Fibroblast of skin of left quadriceps (primary cell): Measurements from ENCODE around the gene BTG2.
"Not testable (repeated sequence)": the region's sequence is repeated elsewhere in the genome, so short reads cannot be mapped to it uniquely, and the experiment has no call there.

ENCODE experiments used
- DNase-seq, 2 experiments: peaks; one replicate each; pipeline ENCODE4 v3.0.0-alpha.2; 2013; ENCODE audit warnings: low read depth in 2 of 2

BTG2 gene

DNA sequence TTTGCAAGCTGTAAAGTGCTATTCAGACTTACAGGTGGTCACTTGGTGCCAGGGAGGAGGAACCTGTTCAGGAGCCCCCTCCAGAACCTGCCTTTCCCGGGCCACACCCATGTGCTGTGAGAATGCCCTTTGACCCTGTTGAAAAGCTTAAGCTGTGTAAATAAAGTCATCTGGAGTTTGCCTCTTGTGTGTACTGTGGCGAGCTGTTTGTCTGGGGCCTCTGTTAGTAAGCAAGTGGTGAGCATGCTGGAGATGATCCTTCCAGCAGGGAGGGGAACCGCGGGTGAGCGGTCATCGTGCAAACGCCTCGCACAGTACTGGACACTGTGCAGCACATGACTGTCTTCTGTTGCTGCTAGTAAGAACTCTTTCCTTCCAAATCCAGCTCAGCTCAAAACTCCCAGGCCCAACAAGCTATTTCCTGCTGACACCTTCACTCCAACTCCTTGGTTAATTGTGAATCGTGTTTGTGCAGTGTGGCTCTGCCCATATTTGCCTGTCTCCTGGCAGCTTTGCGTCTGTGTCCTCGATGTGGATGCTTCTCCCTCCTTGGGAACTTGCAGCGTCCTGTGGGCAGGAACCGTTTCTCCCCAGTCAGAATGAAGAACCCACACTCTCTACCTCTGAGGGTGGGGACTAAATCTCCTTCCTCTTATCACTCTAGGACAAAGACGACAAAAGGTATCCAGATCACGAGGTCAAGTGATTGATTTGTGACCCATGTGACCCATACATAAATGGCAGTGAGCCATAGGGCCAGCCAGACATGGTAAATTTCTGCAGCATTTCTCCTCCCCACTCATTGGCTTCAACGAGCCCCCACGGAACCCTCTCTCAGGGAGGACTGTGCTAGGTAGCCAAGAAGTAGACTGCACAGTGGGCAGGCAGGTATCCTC, 13.9 kb upstream of the BTG2 start:
- no peak for DNase-seq

DNA sequence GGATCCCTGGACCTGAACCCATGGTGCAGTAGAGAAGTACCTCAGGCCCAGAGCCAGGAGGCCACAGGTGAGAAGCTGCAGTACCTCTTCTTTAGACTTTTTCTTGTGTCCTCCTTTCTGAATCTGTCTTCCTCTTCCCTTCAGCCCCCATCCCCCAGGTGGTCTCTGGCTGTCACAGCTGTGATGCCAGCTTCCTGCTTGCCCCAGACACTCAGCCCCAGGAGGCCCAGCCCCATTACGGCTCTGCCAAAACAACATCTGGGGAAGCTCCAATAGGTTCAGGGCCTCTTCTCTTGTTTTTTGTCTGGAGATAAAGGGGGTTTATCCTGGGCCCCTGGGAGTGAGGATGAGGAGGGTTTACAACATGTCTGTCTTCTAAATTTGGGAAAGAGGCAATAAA, 9.5 kb upstream of the BTG2 start:
- DNase-seq, result no peak

DNA sequence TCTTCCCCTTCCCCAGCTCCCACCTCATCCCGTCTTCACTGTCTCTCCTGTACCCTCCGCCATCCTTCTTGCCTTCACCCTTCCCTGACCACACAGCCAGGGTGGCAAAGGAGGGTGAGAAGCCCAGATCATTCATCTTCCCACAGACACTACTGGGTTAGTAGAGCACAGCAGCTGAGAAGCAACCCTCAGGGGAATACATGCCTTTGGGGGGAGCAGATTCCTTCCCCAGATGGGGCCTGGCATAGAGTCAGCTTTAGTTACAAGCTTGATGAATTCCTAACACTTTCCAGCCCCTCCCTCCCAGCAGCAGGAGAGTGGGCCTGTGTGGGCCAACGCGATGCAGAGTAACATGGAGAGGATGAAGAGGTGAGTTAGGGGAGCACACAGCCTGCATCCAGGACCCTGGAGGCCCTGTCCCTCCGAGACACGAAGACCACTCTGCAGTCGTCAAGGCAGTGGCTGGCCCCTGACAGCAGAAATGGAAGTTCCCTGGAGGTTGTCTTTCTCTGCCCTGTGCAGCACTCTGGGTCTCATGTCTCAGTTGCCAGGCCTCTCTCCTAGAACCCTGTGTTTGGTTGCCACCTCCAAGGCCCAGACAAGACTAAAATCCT, 8.8 kb upstream of the BTG2 start:
- DNase-seq, result peak; percentile 75 to 80

DNA sequence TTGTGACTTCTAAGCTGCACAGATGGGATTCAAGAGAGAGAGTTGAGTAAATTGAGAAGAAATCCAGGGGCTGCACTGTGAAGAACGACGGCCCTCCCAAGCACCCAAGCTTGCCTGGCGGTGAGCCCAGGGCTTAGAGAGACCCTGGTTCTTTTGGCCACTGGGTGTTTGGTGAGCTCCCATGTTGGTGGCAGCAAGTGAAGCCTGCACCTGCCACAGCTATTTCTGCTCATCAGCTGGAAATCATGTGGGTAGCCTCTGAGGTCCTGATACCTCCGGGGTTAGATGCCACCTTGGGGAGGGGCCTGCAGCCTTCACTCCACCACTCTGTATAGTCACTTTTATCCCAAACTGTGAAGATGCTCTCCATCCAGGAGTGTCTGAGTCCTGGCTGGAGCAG, 6.2 kb upstream of the BTG2 start:
- DNase-seq, result no peak

DNA sequence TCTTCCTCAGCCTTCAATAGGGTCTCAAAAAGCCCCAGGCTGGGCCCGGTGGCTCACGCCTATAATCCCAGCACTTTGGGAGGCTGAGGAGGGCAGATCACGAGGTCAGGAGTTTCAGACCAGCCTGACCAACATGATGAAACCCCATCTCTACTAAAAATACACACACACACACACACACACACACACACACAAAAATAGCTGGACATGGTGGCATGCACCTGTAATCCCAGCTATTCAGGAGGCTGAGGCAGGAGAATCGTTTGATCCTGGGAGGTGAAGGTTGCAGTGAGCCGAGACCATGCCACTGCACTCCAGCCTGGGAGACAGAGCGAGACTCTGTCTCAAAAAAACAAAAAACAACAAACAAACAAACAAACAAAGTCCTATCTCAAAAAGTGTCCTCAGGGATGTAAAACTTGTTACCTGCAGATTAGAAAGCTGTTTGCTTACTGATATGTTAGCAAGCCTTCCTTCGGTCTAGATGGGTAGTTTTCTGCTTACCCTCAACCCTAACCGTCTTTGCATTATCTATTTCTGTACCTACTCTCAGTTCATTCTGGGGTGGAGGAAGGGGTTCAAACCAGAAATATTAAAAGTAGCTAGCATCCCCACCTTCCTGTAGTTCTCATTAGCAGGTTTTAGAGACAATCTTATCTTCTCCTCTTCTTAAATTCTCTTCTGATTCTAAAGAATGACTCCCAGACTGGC, 5.4 kb upstream of the BTG2 start:
- DNase-seq, result not testable (repeated sequence)

DNA sequence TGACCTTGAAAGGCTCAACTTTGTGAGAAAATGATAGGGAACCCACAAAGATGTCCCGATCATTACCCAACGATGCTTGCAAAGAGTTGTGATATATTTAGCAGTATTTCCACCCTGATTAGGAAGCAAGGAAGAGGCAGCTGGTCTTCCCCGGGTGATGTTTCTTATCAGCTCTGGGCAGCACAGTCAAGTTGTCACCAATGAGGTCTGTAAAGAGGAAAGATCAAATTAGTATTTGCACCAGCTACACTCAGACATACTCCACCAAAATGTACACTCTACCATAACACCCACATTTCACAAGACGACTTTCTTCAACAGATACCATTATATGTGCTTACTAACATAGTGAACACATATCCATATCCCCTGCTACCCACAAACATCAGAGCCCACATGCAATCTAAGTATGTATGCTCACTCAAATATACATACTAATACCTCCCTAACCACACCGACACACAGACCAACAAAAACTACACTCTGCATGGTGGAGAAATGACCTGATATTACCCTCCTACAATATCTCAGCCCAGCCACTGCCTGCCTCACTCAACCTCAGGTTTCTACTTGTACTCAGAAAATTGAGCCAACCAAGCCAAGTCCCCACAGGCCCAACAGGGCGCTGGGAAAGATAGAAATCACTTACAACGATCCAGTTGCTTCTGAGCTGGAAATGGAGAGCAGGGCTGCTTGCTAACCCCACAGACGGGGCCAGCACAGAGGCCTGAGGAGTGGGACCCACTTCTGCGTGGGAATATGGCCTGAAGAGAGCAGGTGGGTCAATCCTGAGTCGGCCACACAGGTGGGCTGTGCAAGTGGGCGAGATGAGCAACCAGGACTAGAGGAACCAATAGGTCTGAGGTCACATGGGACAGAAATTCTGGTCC, 4.6 kb upstream of the BTG2 start:
- no peak for DNase-seq

DNA sequence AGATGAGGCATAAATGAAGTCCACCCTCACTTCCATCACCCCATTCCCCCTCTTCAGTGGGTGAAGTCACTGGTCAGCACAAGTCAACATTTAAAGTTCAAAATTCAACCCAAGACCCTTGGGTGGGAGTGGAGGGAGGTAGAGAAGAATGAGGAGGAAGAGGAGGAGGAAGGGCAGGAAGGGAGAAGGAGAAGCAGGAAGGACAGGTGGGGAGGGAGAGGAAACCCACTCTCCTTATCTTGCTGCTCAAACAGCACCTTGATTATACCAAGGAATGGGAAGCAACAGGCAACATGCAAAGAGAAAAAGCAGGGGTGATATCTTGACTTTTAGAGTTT, 4.0 kb upstream of the BTG2 start:
- DNase-seq, result no peak

DNA sequence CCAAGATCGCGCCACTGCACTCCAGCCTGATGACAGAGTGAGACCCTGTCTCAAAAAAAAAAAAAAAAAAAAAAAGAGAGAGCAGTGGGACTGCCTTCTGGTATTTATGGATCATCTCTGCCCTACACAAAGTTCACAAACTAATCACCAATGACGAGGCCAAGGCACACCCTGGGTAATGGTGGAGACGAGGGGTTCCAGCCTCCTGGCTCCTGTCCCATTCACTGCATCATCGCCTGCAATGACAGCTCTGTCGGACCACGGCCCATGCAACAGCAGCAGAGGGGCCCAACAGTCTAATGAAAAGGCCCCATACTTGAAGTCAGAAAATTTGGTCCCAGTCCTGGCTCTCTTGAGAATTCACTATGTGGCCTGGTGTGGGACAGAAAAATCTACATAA, 2.9 kb upstream of the BTG2 start:
- no peak for DNase-seq

DNA sequence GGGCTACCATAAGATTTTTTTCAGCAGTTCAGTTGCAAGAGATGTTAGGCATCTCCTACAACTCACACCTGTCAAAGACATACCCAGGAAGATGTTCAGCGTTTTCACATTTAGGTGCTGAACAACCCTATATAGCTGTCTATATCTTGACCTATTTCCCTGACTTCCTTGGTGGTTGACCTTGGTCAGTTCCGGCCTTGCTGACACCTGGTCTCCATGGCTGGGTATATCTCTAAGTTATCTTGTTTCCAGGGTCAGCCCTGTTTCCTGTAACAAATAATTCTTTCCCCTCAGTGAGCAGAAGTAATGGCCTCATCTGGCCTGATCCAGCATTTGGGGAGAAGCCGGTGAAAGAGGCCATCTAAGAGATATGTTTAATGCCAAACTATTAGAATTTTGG, 2.4 kb upstream of the BTG2 start:
- no peak for DNase-seq

DNA sequence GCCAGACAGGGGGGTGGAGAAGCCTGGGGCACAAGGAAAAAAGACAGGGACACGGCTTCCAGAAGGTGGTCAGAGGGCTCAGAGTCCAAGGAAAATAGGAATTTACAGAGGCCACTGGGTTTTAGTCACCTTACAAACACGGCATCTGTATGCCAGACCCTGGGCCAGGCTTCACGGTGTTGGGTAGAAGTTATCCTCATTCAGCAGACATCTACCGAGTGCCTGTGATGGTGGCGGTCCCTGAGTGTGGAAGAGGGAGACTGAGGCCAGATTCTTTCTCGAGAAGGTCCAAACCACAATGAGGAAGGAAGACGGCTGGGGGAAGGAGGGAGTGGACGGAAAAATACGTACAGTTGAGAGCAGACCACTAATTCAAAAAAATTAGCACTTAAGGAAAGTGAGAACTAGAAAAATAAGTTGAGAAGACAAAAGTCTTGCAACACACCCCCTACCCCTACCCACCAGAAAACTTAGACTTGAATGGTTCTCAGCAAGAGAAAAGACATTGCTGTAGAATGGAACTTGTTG, 864 bp upstream of the BTG2 start:
- no peak for DNase-seq

DNA sequence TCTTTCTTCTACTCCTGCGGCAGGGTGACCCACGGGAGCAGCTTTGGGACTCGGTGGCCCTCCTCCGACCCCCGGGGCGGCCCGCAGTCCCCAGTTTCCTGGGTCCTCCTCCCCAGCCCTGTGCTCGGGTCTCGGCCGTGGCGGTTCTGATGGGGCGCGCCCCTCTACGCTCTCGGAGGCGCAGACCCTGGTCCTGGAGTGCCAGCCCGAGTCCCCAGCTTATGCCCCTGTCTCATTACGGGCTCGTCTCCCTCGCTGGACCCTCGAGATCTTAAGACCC, 430 bp downstream of the BTG2 start:
- DNase-seq, result no peak

DNA sequence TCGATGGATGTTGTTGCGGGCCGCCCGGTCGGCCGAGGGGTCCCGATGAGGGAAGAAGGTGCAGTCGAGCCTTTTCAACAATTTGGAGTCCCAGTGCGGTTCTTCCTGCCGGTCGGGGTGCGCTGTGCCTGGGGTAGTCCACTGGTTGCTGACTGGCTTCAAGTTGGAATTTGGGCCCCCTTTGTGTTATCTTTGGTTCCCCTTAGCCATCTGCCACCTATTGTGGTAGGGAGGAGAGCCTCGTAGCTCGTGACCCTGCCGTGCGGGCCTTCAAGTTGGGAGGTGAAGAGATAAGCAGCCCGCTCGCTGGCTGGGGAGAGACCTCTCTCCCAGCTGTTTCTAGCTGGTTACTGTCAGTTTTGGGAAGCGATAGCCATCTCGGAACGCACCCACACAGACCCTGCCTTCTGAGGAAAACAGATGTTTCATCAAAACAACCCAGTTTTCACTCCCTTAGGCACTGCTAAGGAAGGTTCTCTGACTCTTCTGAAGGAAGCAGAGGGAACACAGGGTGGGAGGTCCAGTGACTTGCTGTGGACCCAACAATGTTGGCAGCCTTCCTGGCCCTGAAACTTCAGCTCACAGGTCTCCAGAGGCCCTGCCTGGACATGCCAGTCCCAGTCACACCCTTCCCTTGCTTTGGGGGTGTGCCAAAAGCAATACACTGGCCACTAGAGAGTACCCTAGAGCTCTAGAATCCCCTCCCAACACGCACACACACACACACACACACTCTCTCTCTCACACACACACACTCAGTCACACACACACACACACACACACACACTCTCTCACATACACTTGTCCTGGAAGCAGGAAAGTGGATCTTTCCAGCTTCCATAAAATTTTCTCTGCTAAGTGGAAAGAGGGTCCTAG, 1.0 kb downstream of the BTG2 start:
- no peak for DNase-seq

DNA sequence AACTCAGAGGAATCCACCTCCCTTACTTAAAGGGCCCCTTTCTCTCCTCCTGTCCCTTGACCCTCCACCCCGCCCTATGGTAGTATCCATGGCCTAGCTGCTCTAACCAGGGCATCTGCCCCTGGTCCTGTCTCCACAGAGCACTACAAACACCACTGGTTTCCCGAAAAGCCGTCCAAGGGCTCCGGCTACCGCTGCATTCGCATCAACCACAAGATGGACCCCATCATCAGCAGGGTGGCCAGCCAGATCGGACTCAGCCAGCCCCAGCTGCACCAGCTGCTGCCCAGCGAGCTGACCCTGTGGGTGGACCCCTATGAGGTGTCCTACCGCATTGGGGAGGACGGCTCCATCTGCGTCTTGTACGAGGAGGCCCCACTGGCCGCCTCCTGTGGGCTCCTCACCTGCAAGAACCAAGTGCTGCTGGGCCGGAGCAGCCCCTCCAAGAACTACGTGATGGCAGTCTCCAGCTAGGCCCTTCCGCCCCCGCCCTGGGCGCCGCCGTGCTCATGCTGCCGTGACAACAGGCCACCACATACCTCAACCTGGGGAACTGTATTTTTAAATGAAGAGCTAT, 1.7 kb downstream of the BTG2 start:
- DNase-seq, result no peak

DNA sequence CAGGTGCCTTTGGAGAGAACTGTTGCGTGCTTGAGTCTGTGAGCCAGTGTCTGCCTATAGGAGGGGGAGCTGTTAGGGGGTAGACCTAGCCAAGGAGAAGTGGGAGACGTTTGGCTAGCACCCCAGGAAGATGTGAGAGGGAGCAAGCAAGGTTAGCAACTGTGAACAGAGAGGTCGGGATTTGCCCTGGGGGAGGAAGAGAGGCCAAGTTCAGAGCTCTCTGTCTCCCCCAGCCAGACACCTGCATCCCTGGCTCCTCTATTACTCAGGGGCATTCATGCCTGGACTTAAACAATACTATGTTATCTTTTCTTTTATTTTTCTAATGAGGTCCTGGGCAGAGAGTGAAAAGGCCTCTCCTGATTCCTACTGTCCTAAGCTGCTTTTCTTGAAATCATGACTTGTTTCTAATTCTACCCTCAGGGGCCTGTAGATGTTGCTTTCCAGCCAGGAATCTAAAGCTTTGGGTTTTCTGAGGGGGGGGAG, 2.4 kb downstream of the BTG2 start:
- DNase-seq, result no peak

DNA sequence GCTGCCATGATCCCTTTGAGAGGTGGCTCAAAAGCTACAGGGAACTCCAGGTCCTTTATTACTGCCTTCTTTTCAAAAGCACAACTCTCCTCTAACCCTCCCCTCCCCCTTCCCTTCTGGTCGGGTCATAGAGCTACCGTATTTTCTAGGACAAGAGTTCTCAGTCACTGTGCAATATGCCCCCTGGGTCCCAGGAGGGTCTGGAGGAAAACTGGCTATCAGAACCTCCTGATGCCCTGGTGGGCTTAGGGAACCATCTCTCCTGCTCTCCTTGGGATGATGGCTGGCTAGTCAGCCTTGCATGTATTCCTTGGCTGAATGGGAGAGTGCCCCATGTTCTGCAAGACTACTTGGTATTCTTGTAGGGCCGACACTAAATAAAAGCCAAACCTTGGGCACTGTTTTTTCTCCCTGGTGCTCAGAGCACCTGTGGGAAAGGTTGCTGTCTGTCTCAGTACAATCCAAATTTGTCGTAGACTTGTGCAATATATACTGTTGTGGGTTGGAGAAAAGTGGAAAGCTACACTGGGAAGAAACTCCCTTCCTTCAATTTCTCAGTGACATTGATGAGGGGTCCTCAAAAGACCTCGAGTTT, 3.1 kb downstream of the BTG2 start:
- no peak for DNase-seq

DNA sequence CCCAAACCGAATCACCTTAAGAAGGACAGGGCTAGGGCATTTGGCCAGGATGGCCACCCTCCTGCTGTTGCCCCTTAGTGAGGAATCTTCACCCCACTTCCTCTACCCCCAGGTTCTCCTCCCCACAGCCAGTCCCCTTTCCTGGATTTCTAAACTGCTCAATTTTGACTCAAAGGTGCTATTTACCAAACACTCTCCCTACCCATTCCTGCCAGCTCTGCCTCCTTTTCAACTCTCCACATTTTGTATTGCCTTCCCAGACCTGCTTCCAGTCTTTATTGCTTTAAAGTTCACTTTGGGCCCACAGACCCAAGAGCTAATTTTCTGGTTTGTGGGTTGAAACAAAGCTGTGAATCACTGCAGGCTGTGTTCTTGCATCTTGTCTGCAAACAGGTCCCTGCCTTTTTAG, 3.6 kb downstream of the BTG2 start:
- DNase-seq, result no peak

DNA sequence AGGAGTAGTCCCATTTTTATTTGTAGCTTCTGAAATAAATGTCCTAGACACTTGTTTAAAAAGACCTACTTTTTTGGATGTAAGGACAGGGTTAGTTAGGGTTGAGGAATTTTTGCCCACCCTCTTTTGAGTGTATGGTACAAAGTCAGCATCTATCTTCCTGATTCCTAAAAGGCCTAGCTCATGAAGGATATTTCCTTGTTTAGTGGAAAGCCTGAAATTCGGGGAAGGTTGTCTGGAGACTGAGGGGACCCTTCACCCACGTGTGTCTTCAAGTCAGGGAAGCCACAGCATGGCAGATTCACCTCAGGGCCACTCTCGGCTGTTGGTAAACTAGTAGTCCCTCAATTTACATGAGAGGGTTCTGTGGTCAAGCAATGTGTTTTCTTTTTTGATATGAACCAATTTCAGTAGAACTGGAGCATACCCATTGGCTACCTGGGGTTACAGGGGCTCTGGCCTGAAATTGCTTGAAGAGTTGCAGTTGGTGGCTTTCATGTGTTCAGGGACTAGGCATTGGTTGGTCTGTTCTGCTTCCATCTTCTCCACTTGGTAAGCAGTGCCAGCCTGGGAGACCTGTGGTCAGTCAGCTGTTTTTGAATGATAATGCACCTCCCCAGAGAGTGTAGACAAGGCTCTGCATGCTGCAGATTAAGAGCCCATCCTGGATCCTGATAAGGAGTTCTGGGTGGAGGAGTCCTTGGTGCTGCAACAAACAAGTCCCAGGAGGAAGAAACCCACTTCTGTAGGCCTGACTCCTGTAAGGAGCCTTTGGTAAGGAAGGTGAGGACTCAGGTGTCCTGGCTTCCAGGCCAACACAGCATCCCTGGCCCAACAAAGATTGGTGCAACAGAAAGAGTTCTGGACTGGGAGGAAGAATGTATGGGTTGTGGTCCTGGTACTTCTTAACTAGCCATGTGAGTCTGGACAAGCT, 6.3 kb downstream of the BTG2 start:
- no peak for DNase-seq

DNA sequence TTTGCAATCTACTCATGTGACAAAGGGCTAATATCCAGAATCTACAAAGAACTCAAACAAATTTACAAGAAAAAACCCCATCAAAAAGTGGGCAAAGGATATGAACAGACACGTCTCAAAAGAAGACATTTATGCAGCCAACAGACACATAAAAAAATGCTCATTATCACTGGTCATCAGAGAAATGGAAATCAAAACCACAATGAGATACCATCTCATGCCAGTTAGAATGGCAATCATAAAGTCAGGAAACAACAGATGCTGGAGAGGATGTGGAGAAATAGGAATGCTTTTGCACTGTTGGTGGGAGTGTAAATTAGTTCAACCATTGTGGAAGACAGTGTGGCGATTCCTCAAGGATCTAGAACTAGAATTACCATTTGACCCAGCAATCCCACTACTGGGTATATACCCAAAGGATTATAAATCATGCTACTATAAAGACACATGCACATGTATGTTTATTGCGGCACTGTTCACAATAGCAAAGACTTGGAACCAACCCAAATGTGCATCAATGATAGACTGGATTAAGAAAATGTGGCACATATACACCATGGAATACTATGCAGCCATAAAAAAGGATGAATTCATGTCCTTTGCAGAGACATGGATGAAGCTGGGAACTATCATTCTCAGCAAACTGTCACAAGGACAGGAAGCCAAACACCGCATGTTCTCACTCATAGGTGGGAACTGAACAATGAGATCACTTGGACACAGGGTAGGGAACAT, 8.9 kb downstream of the BTG2 start:
- DNase-seq, result not testable (repeated sequence)
